ENCODE data around the gene PTGES3. TPM values are rescaled to one million over a fixed set of nuclear protein-coding genes. Genes with fewer than 3 reads are reported as not detected.
"Not testable (repeated sequence)": the region's sequence is repeated elsewhere in the genome, so short reads cannot be mapped to it uniquely, and the experiment has no call there.

PTGES3 gene
- total and polyA plus RNA-seq, 9 donors = 109 to 328 (median 215) TPM

DNA sequence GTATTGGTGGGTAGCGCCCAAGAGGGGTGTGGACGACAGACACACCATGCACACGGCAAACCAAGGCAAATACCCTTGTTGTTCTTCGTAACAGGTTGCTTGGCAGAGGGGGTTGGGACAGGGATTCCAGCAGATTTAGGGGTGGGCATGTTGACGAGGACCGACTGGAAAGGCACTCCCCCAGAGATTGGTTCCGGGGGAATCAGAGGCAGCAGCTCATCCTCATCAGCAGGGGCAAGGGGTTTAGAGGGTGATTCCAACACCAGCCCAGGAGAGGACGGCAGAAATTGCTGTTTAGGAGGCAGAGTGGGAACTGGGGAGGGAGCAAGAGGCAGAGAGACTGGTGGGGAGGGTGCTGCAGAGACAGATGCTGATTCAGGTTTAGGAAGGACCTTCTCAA, 27.7 kb upstream of the PTGES3 start:
- TF ChIP-seq EP300 (IDR thresholded peaks at IDR 0.05) = no peak
- TF ChIP-seq, protein P1, sequence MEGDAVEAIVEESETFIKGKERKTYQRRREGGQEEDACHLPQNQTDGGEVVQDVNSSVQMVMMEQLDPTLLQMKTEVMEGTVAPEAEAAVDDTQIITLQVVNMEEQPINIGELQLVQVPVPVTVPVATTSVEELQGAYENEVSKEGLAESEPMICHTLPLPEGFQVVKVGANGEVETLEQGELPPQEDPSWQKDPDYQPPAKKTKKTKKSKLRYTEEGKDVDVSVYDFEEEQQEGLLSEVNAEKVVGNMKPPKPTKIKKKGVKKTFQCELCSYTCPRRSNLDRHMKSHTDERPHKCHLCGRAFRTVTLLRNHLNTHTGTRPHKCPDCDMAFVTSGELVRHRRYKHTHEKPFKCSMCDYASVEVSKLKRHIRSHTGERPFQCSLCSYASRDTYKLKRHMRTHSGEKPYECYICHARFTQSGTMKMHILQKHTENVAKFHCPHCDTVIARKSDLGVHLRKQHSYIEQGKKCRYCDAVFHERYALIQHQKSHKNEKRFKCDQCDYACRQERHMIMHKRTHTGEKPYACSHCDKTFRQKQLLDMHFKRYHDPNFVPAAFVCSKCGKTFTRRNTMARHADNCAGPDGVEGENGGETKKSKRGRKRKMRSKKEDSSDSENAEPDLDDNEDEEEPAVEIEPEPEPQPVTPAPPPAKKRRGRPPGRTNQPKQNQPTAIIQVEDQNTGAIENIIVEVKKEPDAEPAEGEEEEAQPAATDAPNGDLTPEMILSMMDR (IDR thresholded peaks at IDR 0.05) = no peak
- TF ChIP-seq POLR2A (IDR thresholded peaks at IDR 0.05) = no peak
- 60 to 63% (median 61%) methylated on average over 8 of the region's 8 CpGs for WGBS, 3 donors
- Histone ChIP-seq H3K4me3 (no peak overlapping the region), H3K27ac (no peak overlapping the region), H3K36me3 (no peaks in the 10 kb centered on the region), H3K4me1 (ENCODE audit: insufficient read depth) (peaks cover 7% of the 10 kb centered on the region), H3K9me3 (no peaks in the 10 kb centered on the region), H3K27me3 (no peaks in the 10 kb centered on the region)
- DNase-seq = peak in 1 of 5 donors; percentile 17
- intact Hi-C loops (cut with DNase I) = no loop called here

DNA sequence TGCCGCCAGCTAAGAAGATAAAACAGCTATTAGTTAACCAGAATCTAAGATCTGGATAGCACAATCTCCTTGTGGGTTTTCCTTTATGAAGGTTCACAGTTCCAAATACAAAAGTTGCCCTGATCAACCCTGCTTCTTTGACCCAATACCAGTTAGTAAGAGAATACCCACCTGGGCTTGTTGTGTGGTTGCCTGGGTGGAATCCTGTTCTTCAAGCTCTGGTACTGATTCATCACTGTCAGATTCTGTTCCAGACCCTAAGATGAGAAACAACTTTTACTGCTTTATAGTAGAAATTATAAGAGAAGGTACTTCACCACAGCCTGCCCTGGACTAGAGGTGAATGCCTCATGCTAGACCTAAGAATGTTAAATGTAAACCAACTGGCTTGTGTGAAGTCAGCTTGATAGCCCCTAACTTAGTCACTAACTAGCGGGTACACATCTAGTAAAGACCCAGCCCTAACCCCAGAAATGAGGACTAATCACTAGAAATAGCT, 26.4 kb upstream of the PTGES3 start:
- Histone ChIP-seq H3K9me3 (no peaks in the 10 kb centered on the region), H3K4me1 (ENCODE audit: insufficient read depth) (no peaks in the 10 kb centered on the region), H3K36me3 (no peaks in the 10 kb centered on the region), H3K4me3 (no peak overlapping the region), H3K27ac (no peak overlapping the region), H3K27me3 (no peaks in the 10 kb centered on the region)
- intact Hi-C loops (cut with DNase I) = no loop called here
- TF ChIP-seq EP300 (IDR thresholded peaks at IDR 0.05) (no peak), POLR2A (IDR thresholded peaks at IDR 0.05) (no peak)
- TF ChIP-seq, protein P1 (IDR thresholded peaks at IDR 0.05) = no peak
- 87 to 97% (median 94%) methylated on average over 2 of the region's 2 CpGs for WGBS, 3 donors
- DNase-seq = no peak

DNA sequence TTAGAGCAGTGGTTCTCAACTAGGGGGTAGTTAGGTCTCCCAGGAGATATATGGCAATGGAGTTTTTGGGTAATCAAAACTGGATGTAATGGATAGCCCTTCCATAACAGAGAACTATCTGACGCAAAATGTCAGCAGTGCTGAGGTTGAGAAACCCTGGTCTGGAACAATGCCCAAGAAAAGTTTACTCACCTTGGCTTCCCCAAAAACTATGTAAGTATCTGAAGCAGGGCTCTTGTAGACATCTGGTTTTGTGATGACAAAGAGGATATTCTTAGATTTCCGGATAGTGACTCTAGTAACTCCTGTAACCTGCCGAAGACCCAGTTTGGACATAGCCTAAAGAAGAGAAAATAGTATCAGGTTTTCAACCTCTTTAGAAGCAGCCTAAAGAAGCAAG, 25.3 kb upstream of the PTGES3 start:
- Histone ChIP-seq H3K9me3 (no peaks in the 10 kb centered on the region), H3K4me1 (ENCODE audit: insufficient read depth) (no peaks in the 10 kb centered on the region), H3K27me3 (no peaks in the 10 kb centered on the region), H3K4me3 (no peak overlapping the region), H3K27ac (no peak overlapping the region), H3K36me3 (no peaks in the 10 kb centered on the region)
- no peak for DNase-seq
- TF ChIP-seq EP300 (IDR thresholded peaks at IDR 0.05) (no peak), POLR2A (IDR thresholded peaks at IDR 0.05) (no peak)
- TF ChIP-seq, protein P1 (IDR thresholded peaks at IDR 0.05) = no peak
- 86 to 90% (median 88%) methylated on average over 3 of the region's 3 CpGs for WGBS, 3 donors
- intact Hi-C loops (cut with DNase I) = no loop called here

DNA sequence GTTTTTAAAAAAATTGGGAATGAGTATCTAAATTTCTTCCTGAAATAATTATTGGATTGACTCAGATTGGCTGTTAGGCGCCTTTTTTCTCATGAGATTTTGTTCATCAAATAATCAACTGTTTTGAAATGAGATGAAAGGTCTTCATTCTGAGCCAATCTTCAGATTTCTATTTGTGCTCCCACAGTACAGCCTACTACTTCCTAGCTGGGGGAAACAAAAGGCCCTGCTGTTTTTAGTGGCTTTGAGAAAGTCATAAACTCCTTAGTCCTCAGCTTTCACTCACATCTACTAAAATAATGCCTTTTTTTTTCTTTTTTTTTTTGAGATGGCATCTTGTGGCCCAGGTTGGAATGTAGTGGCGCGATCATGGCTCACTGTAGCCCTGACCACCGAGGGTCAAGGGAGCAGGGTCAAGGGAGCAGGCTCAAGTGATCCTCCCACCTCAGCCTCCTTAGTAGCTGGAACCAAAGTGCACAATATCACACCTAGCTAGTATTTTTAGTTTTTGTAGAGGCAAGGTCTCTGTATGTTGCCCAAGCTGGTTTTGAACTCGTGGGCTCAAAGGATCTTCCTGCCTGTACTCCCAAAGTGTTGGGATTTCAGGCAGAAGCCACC, 21.8 kb upstream of the PTGES3 start:
- H3K36me3 ChIP-seq = no peaks in the 10 kb centered on the region
- TF ChIP-seq, protein P1 (IDR thresholded peaks at IDR 0.05) = no peak
- TF ChIP-seq EP300 (IDR thresholded peaks at IDR 0.05) (no peak), POLR2A (IDR thresholded peaks at IDR 0.05) (no peak)
- H3K4me3 ChIP-seq = no peak overlapping the region
- no peak overlapping the region for H3K27ac ChIP-seq
- intact Hi-C loops (cut with DNase I) = no loop called here
- H3K27me3 ChIP-seq = no peaks in the 10 kb centered on the region
- peak in 1 of 5 donors; percentile 9 for DNase-seq
- WGBS, 3 donors = 46 to 74% (median 58%) methylated on average over 5 of the region's 5 CpGs
- no peaks in the 10 kb centered on the region for H3K4me1 ChIP-seq (ENCODE audit: insufficient read depth)
- no peaks in the 10 kb centered on the region for H3K9me3 ChIP-seq

DNA sequence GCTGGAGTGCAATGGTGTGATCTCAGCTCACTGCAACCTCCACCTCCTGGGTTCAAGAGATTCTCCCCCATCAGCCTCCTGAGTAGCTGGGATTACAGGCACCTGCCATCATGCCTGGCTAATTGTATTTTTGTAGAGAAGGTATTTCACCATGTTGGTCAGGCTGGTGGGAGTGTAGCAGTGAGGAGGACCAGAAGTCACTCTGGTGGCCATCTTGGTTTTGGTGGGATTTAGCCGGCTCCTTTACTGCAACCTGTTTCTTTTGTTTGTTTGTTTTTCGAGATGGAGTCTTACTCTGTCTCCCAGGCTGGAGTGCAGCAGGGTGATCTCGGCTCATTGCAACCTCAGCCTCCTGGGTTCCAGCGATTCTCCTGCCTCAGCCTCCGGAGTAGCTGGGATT, 16.4 kb upstream of the PTGES3 start:
- H3K4me3 ChIP-seq; H3K27me3 ChIP-seq; H3K9me3 ChIP-seq; intact Hi-C loops (cut with DNase I); H3K36me3 ChIP-seq; H3K27ac ChIP-seq; H3K4me1 ChIP-seq (ENCODE audit: insufficient read depth): not testable (repeated sequence)
- WGBS, 3 donors = 80 to 86% (median 80%) methylated on average over 5 of the region's 5 CpGs
- peak in 1 of 5 donors; percentile 5 for DNase-seq
